ENCODE data around the gene SAMM50. TPM values are rescaled to one million over a fixed set of nuclear protein-coding genes. Genes with fewer than 3 reads are reported as not detected.
"Not testable (repeated sequence)": the region's sequence is repeated elsewhere in the genome, so short reads cannot be mapped to it uniquely, and the experiment has no call there.

Gene SAMM50
- total and polyA plus RNA-seq, 2 donors (not counting 3 experiments of a cell fraction or from before 2014, with no cell fraction given) = 42.9 to 56.2 TPM

DNA sequence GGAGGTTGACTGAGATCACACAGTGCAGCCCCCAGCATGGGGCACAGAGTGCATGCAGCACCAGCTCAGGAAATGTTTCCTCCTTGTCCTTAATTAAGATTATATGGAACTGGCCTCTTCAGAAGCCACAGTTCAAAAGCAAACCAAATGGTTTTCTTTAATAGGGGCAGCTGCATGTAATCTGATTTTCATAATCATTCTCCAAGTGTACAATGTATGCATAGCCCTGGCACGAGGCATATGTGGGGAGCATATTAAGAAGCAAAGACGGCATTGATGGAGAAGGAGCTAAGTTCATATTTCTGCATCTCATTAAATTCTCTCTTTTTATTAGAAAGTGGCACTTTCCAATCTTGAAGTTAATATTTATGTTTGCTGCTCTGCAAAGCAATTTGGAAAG, 59.0 kb downstream of the SAMM50 start:
- no TSS peak for BruUV-seq (replicated peaks)

DNA sequence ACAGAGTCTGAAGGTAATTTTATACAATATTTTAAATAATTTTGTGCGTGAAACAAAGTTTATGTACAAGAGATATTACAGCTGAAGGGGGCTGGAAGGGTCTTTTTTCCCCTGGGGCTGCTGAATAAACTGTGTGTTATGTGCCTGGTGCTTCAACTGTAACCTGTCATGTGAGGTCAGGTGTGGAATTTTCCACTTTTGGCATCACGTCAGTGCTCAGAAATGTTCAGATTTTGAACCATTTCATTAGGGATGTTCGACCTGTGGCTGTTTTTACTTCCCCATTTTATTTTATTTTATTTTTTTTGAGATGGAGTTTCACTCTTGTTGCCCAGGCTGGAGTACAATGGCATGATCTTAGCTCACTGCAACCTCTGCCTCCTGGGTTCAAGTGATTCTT, 61.3 kb downstream of the SAMM50 start:
- DNase-seq (ENCODE audit: low read depth, low spot score); H2AFZ ChIP-seq (ENCODE audit: low read depth, low read length); FAIRE-seq; H3K36me3 ChIP-seq (ENCODE audit: control insufficient read depth in 2 of 2, extremely low read depth in 1 of 2, insufficient read depth in 2 of 2, low read length in 2 of 2); H3K79me2 ChIP-seq (ENCODE audit: control insufficient read depth, insufficient read depth, low read length); H3K27me3 ChIP-seq (ENCODE audit: control insufficient read depth in 2 of 2, insufficient read depth in 2 of 2, low read length in 2 of 2); H3K9me1 ChIP-seq (replicated peaks; ENCODE audit: control insufficient read depth, extremely low read depth, insufficient read depth, low read length); dilution Hi-C loops (cut with MboI; ENCODE audit: extremely low pct_ligation_motif_present, low sequenced_read_pairs); BruUV-seq (replicated peaks); H3K4me2 ChIP-seq (ENCODE audit: insufficient read depth, low read length); H3K9me3 ChIP-seq (replicated peaks; ENCODE audit: control insufficient read depth, insufficient read depth, low read length); H3K4me3 ChIP-seq (replicated peaks in 1 of 3; ENCODE audit: insufficient read depth in 1 of 3, low read depth in 1 of 3, low read length in 3 of 3); H3K27ac ChIP-seq (ENCODE audit: insufficient read depth, low read depth, low read length); intact Hi-C loops (cut with micrococcal nuclease); H4K20me1 ChIP-seq (replicated peaks; ENCODE audit: control insufficient read depth, extremely low read depth, insufficient read depth, low read length); H3K9ac ChIP-seq (replicated peaks; ENCODE audit: extremely low read depth, insufficient read depth, low read length): not testable (repeated sequence)
- ChIA-PET POLR2A (interaction anchor here (0.9 kb wide), 1 partner anchor 15 kb away, joined by 3 read pairs; no protein-coding TSS in a partner anchor), CTCF (interaction anchor here (1.5 to 4.7 kb wide), 2 partner anchors 14 to 69 kb away, joined by 4 to 16 read pairs; no protein-coding TSS in a partner anchor)
- H3K4me1 ChIP-seq (ENCODE audit: control insufficient read depth, extremely low read depth, insufficient read depth, low read length) = peaks cover 13% of the 10 kb centered on the region

More for the DNA sequence above, 59.0 kb downstream of the SAMM50 start:
- Histone ChIP-seq H3K4me2 (ENCODE audit: insufficient read depth, low read length) (no peak overlapping the region), H3K9ac (replicated peaks; ENCODE audit: extremely low read depth, insufficient read depth, low read length) (no peak overlapping the region), H4K20me1 (replicated peaks; ENCODE audit: control insufficient read depth, extremely low read depth, insufficient read depth, low read length) (no peaks in the 10 kb centered on the region), H3K79me2 (ENCODE audit: control insufficient read depth, insufficient read depth, low read length) (no peaks in the 10 kb centered on the region), H3K4me3 (replicated peaks in 1 of 3; ENCODE audit: insufficient read depth in 1 of 3, low read depth in 1 of 3, low read length in 3 of 3) (no peak overlapping the region), H3K27me3 (ENCODE audit: control insufficient read depth in 2 of 2, insufficient read depth in 2 of 2, low read length in 2 of 2) (no peaks in the 10 kb centered on the region), H3K27ac (ENCODE audit: insufficient read depth, low read depth, low read length) (no peak overlapping the region), H3K4me1 (ENCODE audit: control insufficient read depth, extremely low read depth, insufficient read depth, low read length) (no peaks in the 10 kb centered on the region), H2AFZ (ENCODE audit: low read depth, low read length) (no peak overlapping the region), H3K9me3 (replicated peaks; ENCODE audit: control insufficient read depth, insufficient read depth, low read length) (no peaks in the 10 kb centered on the region), H3K9me1 (replicated peaks; ENCODE audit: control insufficient read depth, extremely low read depth, insufficient read depth, low read length) (no peaks in the 10 kb centered on the region), H3K36me3 (ENCODE audit: control insufficient read depth in 2 of 2, extremely low read depth in 1 of 2, insufficient read depth in 2 of 2, low read length in 2 of 2) (no peaks in the 10 kb centered on the region)
- FAIRE-seq = peak; percentile 8
- dilution Hi-C loops (cut with MboI; ENCODE audit: extremely low pct_ligation_motif_present, low sequenced_read_pairs) (no loop called here), intact Hi-C loops (cut with micrococcal nuclease) (no loop called here)
- CTCF ChIA-PET = interaction anchor here (0.9 to 4.7 kb wide), 5 partner anchors 15 to 71 kb away, joined by 4 to 16 read pairs (median 6); no protein-coding TSS in a partner anchor
- DNase-seq (ENCODE audit: low read depth, low spot score) = no peak
- POLR2A ChIA-PET = no interaction called here
- TF ChIP-seq MYC (IDR thresholded peaks at IDR 0.05; ENCODE audit: low read depth, low read length) = no peak
- no peak for TF ChIP-seq FOS (IDR thresholded peaks at IDR 0.05; ENCODE audit: borderline replicate concordance, insufficient read depth, low read length)
- TF ChIP-seq JUN (IDR thresholded peaks at IDR 0.05; ENCODE audit: borderline replicate concordance, insufficient read depth, insufficient read length, low read depth) = no peak
- TF ChIP-seq EZH2 (IDR thresholded peaks at IDR 0.05; ENCODE audit: borderline replicate concordance, low read depth, low read length, severe bottlenecking) = no peak
- TF ChIP-seq GATA2 (IDR thresholded peaks at IDR 0.05; ENCODE audit: insufficient read depth, insufficient read length, low read depth, low read length) = no peak
- TF ChIP-seq, protein P1, sequence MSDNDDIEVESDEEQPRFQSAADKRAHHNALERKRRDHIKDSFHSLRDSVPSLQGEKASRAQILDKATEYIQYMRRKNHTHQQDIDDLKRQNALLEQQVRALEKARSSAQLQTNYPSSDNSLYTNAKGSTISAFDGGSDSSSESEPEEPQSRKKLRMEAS (IDR thresholded peaks at IDR 0.05; ENCODE audit: insufficient read depth, insufficient read length) = no peak

Measured in endothelial cell of umbilical vein (primary cell).